HG03108 (cell line): ENCODE data around the gene HS1BP3.
A peak's percentile ranks its signal among the peaks of the same experiment; 100 is the strongest.

Experiments
- ATAC-seq: cut with Tn5 transposase; IDR thresholded peaks from one replicate; pipeline ENCODE4 v1.9.1; 2021; ENCODE audit warnings: moderate library complexity; ENCODE audit not compliant: unreplicated experiment

The HS1BP3 gene

DNA sequence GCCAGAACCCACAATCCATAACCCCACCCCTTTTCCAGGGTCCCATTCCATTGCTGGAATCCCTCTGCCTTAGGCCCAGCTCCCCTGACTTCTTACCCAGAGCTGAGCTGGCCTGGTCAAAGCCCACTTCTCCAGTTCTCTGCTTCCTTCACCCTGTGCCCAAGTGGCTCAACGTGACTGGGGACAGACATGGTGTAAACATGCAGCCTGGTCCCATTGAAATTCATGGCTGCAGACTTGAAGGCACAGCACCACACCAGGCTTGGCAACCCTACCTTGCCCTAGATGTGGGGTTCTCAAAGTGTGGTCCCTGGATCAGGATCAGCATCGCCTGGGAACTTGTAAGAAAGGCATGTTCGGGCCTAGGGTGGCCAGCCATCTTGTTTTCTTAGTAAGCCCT lies 3.7 kb downstream of the HS1BP3 start:
- no peak for ATAC-seq

DNA sequence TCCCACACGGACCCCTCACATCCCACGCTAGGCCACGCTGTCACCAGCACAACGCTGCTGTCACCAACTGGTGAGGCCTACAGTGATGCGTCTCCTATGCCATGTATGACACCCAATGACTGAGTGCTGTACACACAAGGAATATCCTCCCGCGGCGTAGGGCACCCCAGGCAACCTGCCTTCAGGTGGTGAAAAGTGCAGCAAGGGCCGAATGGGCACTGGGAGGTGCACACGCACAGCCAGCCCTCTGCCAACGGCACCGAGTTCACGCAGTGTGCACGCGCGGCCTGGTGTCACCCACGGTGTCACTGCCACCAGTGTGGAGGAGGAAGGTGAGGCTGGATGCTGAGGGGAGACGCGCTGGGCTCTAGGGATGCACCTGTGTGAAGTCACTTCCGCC lies 4.5 kb downstream of the HS1BP3 start:
- ATAC-seq, result no peak

DNA sequence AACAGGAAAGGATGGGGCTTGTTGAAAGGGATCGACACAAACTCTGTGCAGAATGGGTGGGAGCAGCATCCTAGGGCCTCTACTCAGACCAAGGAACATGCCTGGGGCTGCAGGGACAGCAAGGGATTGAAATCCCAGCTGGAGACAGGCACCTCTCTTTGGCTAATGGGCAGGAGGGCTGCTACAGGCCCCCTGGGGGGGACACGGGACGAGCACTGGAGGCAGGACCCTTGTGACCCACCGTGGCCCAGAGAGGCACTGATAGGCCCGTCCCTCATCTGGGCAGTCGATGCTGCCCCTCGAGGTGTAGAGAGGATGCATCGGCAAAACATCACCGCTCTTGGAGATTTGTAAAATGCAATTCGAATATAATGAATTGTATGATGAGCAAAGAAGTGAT lies 5.1 kb downstream of the HS1BP3 start:
- no peak for ATAC-seq

DNA sequence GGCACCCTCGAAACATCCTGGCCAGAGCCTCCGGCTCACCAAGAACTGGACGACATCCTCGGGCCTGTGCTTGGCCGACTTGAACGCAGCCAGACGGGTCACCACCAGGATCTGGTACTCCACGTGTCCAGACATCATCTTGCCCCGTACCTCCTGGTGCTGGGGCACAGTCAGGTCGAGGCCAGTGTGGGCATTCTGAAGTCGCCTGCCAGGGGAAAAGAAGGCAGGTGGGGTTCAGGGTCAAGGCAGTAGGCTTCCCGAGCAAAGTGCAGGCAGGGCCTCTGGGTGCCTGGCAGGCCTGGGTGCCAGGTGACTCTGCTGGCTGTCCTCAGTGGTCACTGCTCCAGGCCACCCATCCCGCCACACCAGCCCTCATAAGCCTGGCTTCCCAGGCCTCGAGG lies 5.6 kb downstream of the HS1BP3 start:
- ATAC-seq, result no peak

DNA sequence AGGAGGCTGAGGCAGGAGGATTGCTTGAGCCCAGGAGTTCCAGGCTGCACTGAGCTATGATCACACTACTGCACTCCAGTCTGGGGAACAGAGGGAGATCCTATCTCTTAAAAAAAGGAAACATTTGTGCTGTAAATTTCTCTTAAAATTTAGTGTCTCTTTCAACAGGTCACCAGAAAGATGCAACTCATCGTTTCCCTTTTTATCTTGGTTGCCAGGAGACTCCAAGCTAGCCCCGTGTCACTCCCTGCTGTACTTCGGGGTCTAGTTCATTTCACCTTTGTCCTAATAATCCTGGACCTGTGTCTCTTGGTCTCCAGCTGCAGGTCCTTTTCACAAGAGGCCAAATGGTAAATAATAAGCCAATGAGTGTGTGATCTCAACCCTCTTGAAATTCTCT lies 7.1 kb downstream of the HS1BP3 start:
- ATAC-seq, result no peak

GRCh38 chr2:20643060-20643459 lies 7.8 kb downstream of the HS1BP3 start:
- ATAC-seq, result no peak

GRCh38 chr2:20642055-20642971 lies 8.6 kb downstream of the HS1BP3 start:
- peak; percentile 95 for ATAC-seq

GRCh38 chr2:20641123-20641985 lies 9.5 kb downstream of the HS1BP3 start:
- ATAC-seq, result no peak

- no peak for ATAC-seq
Measured at GRCh38 chr2:20640411-20641122, 10.3 kb downstream of the HS1BP3 start.

DNA sequence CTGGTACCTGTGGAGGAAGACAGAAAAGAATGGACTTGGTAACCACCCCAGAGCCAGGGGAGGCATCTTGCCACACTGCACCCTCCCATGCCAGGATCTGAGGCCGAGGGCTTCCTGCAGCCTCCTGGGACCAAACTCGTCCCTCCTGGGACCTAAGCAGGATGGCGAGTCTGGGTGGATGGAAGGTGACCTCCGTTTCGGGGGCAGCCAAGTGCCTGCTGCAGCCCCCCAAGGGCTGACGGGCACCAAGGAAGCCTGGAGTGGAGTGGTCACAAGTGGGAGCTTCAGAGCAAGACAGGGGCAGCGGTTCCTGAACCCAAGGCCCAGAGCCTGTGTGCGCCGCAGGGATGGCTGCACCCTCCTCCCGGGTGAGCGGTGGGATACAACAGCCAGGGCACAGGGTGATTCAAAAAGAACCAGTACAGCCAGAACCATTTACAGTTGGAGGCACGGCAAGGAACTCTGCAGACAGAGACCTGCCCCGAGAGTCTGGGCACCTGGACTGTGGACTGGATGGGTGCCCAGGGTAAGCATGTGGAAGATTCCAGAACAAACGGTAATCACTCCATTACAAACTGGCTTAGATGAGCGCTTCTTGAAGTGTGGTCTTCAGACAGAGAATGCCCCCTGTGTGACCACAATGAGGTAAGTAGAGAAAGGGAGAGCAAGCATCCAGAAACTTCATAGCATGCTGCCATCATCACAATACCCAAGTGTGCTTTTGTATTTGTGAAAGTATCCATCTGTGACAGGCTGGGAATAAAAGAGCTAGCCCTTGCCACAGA lies 12.1 kb downstream of the HS1BP3 start:
- ATAC-seq, result no peak

DNA sequence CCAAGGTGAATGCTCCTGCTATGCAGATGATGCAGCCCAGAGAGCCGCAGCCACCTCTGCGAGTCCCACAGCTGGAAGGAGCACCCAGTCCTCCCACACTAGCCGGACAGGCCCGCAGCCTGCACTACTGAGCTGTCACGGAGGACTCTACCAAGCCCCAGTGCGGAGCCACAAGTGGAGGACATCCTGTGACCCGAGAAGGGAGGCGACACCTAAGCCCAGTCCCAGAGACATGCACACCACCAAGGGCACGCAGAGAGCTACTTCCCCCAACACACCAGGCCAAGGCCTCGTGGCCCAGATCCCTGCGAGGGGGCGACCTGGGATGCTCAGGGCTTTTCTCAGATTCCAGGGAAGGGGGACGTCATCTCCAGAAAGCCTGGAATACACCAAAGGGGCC lies 12.9 kb downstream of the HS1BP3 start:
- ATAC-seq, result no peak

DNA sequence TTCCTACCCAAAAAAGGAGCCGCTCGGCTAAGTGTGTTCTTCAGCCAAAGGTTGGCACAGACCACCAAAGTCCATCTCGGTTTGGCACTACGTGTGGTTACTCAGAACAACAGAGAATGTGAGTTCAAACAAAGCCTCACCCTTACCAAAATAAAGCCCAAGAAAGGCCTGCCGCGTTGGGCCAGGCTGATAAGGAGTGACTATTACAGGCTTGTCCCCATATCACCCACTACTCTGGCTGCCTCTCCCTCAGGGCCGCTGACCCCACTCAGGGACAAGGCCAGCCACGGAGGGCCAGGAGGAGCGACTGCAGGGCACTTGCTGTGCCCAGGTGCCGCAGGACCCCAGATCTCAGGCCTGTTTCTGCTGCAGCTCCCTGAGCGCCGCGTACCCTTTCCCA lies 13.8 kb downstream of the HS1BP3 start:
- ATAC-seq, result no peak

- peak; percentile 60 for ATAC-seq
Measured at GRCh38 chr2:20635675-20636584, 15.0 kb downstream of the HS1BP3 start.

- ATAC-seq, result no peak
Measured at GRCh38 chr2:20635113-20635510, 15.8 kb downstream of the HS1BP3 start.

- no peak for ATAC-seq
Measured at GRCh38 chr2:20634507-20635112, 16.3 kb downstream of the HS1BP3 start.

DNA sequence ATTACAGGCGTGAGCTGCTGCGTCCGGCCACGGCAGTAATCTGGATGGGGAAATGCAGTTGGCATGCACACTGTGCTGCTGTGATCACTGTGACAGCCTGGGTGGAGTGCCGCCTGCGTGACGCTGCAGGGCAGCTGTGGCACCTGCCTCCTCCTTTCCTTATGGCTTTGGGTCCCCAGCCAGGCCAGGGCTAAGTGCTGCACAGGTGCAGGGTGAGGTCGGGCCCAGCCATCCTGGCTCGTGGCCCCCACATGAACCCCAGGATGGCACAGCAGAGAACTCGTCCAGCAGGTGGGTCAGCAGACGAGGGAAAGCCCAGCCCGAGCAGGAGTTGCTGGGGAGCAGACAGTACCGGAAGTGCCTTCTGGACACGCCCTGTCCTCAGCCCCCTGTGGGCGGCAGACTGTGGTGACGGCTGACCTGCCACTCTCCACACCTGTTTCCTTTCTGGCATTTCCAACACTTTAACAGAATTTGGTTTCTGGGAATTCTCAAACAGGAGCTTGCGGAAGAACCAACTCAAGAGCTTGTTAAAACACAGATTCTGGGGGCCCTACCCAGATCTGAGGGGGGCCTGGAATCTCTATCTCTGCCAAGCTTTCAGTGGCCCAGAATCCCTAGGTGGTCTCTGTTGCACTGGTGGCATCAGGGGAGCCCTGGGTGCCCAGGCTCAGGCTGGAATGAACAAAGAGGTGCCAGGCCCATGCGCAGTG lies 16.9 kb downstream of the HS1BP3 start:
- no peak for ATAC-seq

DNA sequence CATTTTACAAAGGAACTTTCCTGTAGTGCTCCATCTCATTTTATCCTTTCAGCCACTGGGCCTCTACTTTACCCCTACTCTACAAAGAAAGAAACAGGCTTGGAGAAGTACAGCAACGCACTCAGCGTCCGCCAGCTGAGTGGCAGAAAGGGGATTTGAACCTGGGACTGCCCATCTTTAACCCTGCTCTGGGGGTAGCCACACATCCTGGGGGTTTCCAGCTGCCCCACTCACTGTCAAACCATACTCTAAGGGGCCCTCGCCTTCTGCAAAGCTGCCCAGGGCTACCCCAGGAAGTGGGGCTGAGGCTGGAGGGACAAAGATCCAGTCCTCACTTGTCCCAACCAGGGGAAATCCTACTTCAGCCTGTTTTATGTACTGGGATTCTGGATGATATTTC lies 17.9 kb downstream of the HS1BP3 start:
- no peak for ATAC-seq

DNA sequence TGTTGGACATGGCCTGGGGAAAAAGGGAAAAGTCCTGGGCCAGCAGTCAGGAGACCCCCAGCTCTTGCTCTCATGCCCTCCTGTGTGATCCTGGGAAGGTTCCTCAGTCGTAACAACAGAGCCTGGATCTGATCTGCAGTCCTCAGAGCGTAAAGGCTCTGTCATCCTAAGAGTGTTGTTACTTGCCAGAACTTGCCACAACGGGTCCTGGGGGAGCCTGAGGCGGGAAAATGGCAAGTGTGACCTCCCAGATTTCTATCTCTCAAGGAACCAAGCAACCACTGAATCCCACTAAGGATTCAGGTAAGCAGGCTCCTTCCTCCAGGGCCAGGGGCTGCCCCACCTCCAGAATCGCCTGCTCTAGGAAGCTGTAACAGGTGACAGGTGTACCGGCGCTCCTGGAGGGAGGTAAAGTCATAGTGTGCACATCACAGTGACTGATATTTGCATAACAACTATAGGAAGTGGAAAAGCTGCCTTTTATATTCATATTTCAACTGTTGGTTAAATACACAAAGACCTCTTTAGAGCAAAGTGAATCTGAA lies 18.4 kb downstream of the HS1BP3 start:
- ATAC-seq, result no peak
